ENCODE results near the gene PLVAP. TPM values are rescaled to one million over a fixed set of nuclear protein-coding genes. Genes with fewer than 3 reads are reported as not detected.

Gene PLVAP
- total and polyA plus RNA-seq, 2 donors (not counting 3 experiments of a cell fraction or from before 2014, with no cell fraction given), result 5.7 to 16.9 TPM

DNA sequence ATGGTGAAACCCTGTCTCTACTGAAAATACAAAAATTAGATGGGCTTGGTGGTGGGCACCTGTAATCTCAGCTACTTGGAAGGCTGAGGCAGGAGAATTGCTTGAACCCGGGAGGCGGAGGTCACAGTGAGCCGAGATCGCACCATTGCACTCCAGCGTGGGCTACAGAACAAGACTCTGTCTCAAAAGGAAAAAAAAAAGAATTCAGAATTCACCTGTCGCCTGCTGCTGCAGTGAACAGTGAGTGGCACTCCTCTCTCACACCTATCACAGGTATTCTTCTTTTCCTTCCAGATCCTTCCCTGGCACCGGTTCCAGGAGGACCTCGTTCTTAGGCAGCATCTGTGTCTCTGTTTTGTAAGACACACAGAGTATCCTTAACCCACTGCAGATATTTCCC lies 37.0 kb upstream of the PLVAP start:
- Histone ChIP-seq H3K4me2 (ENCODE audit: insufficient read depth, low read length) (no peak overlapping the region), H3K9me1 (replicated peaks; ENCODE audit: control insufficient read depth, extremely low read depth, insufficient read depth, low read length) (no peaks in the 10 kb centered on the region), H3K9ac (replicated peaks; ENCODE audit: extremely low read depth, insufficient read depth, low read length) (no peak overlapping the region), H3K27ac (ENCODE audit: insufficient read depth, low read depth, low read length) (no peak overlapping the region), H3K27me3 (ENCODE audit: control insufficient read depth in 2 of 2, insufficient read depth in 2 of 2, low read length in 2 of 2) (no peaks in the 10 kb centered on the region), H3K9me3 (replicated peaks; ENCODE audit: control insufficient read depth, insufficient read depth, low read length) (no peaks in the 10 kb centered on the region), H3K4me1 (ENCODE audit: control insufficient read depth, extremely low read depth, insufficient read depth, low read length) (peaks cover 27% of the 10 kb centered on the region), H3K36me3 (ENCODE audit: control insufficient read depth in 2 of 2, extremely low read depth in 1 of 2, insufficient read depth in 2 of 2, low read length in 2 of 2) (no peaks in the 10 kb centered on the region), H2AFZ (ENCODE audit: low read depth, low read length) (no peak overlapping the region), H3K79me2 (ENCODE audit: control insufficient read depth, insufficient read depth, low read length) (no peaks in the 10 kb centered on the region), H4K20me1 (replicated peaks; ENCODE audit: control insufficient read depth, extremely low read depth, insufficient read depth, low read length) (no peaks in the 10 kb centered on the region), H3K4me3 (replicated peaks in 1 of 3; ENCODE audit: insufficient read depth in 1 of 3, low read depth in 1 of 3, low read length in 3 of 3) (no peak overlapping the region)
- no TSS peak for BruUV-seq (replicated peaks)
- DNase-seq (ENCODE audit: low read depth, low spot score), result no peak
- CTCF ChIA-PET, result no interaction called here
- no peak for FAIRE-seq
- intact Hi-C loops (cut with micrococcal nuclease) (no loop called here), dilution Hi-C loops (cut with MboI; ENCODE audit: extremely low pct_ligation_motif_present, low sequenced_read_pairs) (no loop called here)
- POLR2A ChIA-PET, result no interaction called here
- no peak for TF ChIP-seq POLR2A (IDR thresholded peaks at IDR 0.05; ENCODE audit: low read depth, low read length)
- TF ChIP-seq EZH2 (IDR thresholded peaks at IDR 0.05; ENCODE audit: borderline replicate concordance, low read depth, low read length, severe bottlenecking), result no peak
- no peak for TF ChIP-seq MYC (IDR thresholded peaks at IDR 0.05; ENCODE audit: low read depth, low read length)
- TF ChIP-seq FOS (IDR thresholded peaks at IDR 0.05; ENCODE audit: borderline replicate concordance, insufficient read depth, low read length), result no peak
- TF ChIP-seq, protein P1, sequence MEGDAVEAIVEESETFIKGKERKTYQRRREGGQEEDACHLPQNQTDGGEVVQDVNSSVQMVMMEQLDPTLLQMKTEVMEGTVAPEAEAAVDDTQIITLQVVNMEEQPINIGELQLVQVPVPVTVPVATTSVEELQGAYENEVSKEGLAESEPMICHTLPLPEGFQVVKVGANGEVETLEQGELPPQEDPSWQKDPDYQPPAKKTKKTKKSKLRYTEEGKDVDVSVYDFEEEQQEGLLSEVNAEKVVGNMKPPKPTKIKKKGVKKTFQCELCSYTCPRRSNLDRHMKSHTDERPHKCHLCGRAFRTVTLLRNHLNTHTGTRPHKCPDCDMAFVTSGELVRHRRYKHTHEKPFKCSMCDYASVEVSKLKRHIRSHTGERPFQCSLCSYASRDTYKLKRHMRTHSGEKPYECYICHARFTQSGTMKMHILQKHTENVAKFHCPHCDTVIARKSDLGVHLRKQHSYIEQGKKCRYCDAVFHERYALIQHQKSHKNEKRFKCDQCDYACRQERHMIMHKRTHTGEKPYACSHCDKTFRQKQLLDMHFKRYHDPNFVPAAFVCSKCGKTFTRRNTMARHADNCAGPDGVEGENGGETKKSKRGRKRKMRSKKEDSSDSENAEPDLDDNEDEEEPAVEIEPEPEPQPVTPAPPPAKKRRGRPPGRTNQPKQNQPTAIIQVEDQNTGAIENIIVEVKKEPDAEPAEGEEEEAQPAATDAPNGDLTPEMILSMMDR (IDR thresholded peaks at IDR 0.05; ENCODE audit: extremely low read depth in 1 of 2, insufficient read depth in 1 of 2, low read depth in 1 of 2, low read length in 2 of 2), result no peak
- no peak for TF ChIP-seq JUN (IDR thresholded peaks at IDR 0.05; ENCODE audit: borderline replicate concordance, insufficient read depth, insufficient read length, low read depth)
- no peak for TF ChIP-seq GATA2 (IDR thresholded peaks at IDR 0.05; ENCODE audit: insufficient read depth, insufficient read length, low read depth, low read length)
- TF ChIP-seq, protein P2, sequence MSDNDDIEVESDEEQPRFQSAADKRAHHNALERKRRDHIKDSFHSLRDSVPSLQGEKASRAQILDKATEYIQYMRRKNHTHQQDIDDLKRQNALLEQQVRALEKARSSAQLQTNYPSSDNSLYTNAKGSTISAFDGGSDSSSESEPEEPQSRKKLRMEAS (IDR thresholded peaks at IDR 0.05; ENCODE audit: insufficient read depth, insufficient read length), result no peak
- TF ChIP-seq POLR2AphosphoS5 (IDR thresholded peaks at IDR 0.05; ENCODE audit: insufficient read depth, low read depth, low read length), result no peak

Measured in endothelial cell of umbilical vein (primary cell).